ENCODE results near the gene OR4D1. TPM values are rescaled to one million over a fixed set of nuclear protein-coding genes. Genes with fewer than 3 reads are reported as not detected.

Gene OR4D1
- total and polyA plus RNA-seq, 2 of the 4 experiments (the other 2 are of a cell fraction), result not detected

DNA sequence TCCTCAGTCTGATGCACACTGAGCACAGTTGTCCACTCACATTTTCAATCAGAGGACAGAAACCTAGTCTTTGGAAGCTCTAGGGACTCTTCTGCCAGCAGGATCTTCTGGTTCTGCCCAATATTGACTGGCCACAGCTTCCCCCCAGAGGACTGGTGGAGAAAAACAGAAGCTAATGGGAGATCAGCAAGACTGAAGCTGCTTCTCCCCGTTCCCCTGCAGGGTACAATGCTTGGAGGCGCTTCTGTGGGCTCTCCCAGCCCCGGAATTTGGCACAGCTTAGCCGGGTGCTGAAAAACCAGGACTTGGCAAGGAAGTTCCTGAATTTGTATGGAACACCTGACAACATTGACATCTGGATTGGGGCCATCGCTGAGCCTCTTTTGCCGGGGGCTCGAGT lies 54.7 kb downstream of the OR4D1 start:
- H2AK9ac ChIP-seq (replicated peaks; ENCODE audit: low read depth, low read length, poor library complexity), result no peak overlapping the region
- no peak overlapping the region for H2BK120ac ChIP-seq (ENCODE audit: low read depth, low read length)
- no peak overlapping the region for H2AK5ac ChIP-seq (ENCODE audit: low read depth, low read length)
- ChIA-PET CTCF (interaction anchor here (1.4 kb wide), 1 partner anchor 11 kb away, joined by 3 read pairs; no protein-coding TSS in a partner anchor), POLR2A (ENCODE audit: unreplicated experiment) (no interaction called here)
- H3K9me1 ChIP-seq (ENCODE audit: insufficient read depth, low read length), result no peaks in the 10 kb centered on the region
- H4K20me1 ChIP-seq (ENCODE audit: insufficient read depth, low read length), result no peaks in the 10 kb centered on the region
- DNase-seq (no peak), ATAC-seq (ENCODE audit: low read depth) (no peak)
- H2BK15ac ChIP-seq (ENCODE audit: low read depth, low read length), result no peak overlapping the region
- no peak overlapping the region for H4K91ac ChIP-seq (ENCODE audit: insufficient read depth, low read depth, low read length)
- no peak overlapping the region for H4K8ac ChIP-seq (ENCODE audit: low read depth in 2 of 2, low read length in 2 of 2)
- no TSS peak for BruUV-seq (replicated peaks)
- H2AFZ ChIP-seq (replicated peaks; ENCODE audit: low read length, poor library complexity), result no peak overlapping the region
- dilution Hi-C loops (cut with HindIII; ENCODE audit: low sequenced_read_pairs, unreplicated experiment) (no loop called here), in situ Hi-C loops (cut with MboI; ENCODE audit: low sequenced_read_pairs) (no loop called here), intact Hi-C loops (cut with micrococcal nuclease) (no loop called here)
- no peak for TF ChIP-seq NFE2L2 (IDR thresholded peaks at IDR 0.05; ENCODE audit: low read depth, low read length)
- no peak for TF ChIP-seq MAFK (IDR thresholded peaks at IDR 0.05; ENCODE audit: low read depth, low read length)
- no peak for TF ChIP-seq MXI1 (IDR thresholded peaks at IDR 0.05; ENCODE audit: borderline replicate concordance, low read depth, low read length)
- TF ChIP-seq RCOR1 (IDR thresholded peaks at IDR 0.05; ENCODE audit: insufficient replicate concordance, low read length), result no peak
- TF ChIP-seq USF2 (IDR thresholded peaks at IDR 0.05; ENCODE audit: low read depth, low read length), result no peak
- no peak for TF ChIP-seq BHLHE40 (IDR thresholded peaks at IDR 0.05; ENCODE audit: low read depth, low read length)
- no peak for TF ChIP-seq FOS (IDR thresholded peaks at IDR 0.05; ENCODE audit: low read depth, low read length)
- no peak for TF ChIP-seq RFX5 (IDR thresholded peaks at IDR 0.05; ENCODE audit: low read depth, low read length)
- no peak for TF ChIP-seq CHD1 (IDR thresholded peaks at IDR 0.05; ENCODE audit: low read depth, low read length)
- TF ChIP-seq, protein P1, sequence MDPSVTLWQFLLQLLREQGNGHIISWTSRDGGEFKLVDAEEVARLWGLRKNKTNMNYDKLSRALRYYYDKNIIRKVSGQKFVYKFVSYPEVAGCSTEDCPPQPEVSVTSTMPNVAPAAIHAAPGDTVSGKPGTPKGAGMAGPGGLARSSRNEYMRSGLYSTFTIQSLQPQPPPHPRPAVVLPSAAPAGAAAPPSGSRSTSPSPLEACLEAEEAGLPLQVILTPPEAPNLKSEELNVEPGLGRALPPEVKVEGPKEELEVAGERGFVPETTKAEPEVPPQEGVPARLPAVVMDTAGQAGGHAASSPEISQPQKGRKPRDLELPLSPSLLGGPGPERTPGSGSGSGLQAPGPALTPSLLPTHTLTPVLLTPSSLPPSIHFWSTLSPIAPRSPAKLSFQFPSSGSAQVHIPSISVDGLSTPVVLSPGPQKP (IDR thresholded peaks at IDR 0.05; ENCODE audit: borderline replicate concordance, low read depth, low read length), result no peak
- no peak for TF ChIP-seq RAD21 (IDR thresholded peaks at IDR 0.05; ENCODE audit: low read length)
- TF ChIP-seq SMC3 (IDR thresholded peaks at IDR 0.05; ENCODE audit: low read depth, low read length), result no peak
- TF ChIP-seq POLR2A (IDR thresholded peaks at IDR 0.05; ENCODE audit: low read depth, low read length), result no peak
- TF ChIP-seq CEBPB (IDR thresholded peaks at IDR 0.05; ENCODE audit: low read depth, low read length), result no peak
- H3K4me1 ChIP-seq (ENCODE audit: control insufficient read depth, insufficient read depth, low read length), result no peaks in the 10 kb centered on the region
- peaks cover 6% of the 10 kb centered on the region for H3K27me3 ChIP-seq (ENCODE audit: control insufficient read depth, insufficient read depth, low read length)
- no peak overlapping the region for H3K27ac ChIP-seq (ENCODE audit: insufficient read depth, low read length)
- H3K56ac ChIP-seq (ENCODE audit: extremely low read depth, insufficient read depth, low read length), result no peak overlapping the region
- H3K4me2 ChIP-seq (ENCODE audit: low read depth, low read length), result no peak overlapping the region
- no peak overlapping the region for H3K4ac ChIP-seq (ENCODE audit: low read depth, low read length)
- H3K9ac ChIP-seq (ENCODE audit: low read depth, low read length), result no peak overlapping the region
- WGBS, 2 experiments (ENCODE audit: extremely low coverage in 2 of 2, insufficient read length in 1 of 2), result no CpG with 5 or more reads among the region's 7 CpGs
- no peak overlapping the region for H3K4me3 ChIP-seq (ENCODE audit: insufficient read depth, low read depth, low read length)
- H3K79me1 ChIP-seq (ENCODE audit: low read depth in 1 of 2, low read length in 2 of 2), result no peaks in the 10 kb centered on the region
- peaks cover 10% of the 10 kb centered on the region; the same call in 1 of the 2 replicates for H3K36me3 ChIP-seq (ENCODE audit: control insufficient read depth, insufficient read depth, low read length)
- no peak overlapping the region for H3K23ac ChIP-seq (ENCODE audit: low read depth, low read length)
- no peak overlapping the region for H3K14ac ChIP-seq (replicated peaks; ENCODE audit: low read depth, low read length)
- no peak overlapping the region for H2BK20ac ChIP-seq (ENCODE audit: low read depth, low read length)
- no peak overlapping the region for H3K18ac ChIP-seq (ENCODE audit: low read depth, low read length)
- H3K9me3 ChIP-seq (ENCODE audit: control insufficient read depth, insufficient read depth, low read length), result no peaks in the 10 kb centered on the region
- H2BK5ac ChIP-seq (ENCODE audit: low read depth, low read length, poor library complexity, severe bottlenecking), result no peak overlapping the region
- no peak overlapping the region for H4K5ac ChIP-seq (ENCODE audit: low read depth, low read length)

All from IMR-90 (cell line).